Peyer's patch (tissue), 4 donors: ENCODE measurements around the gene LSMEM2.

ENCODE experiments used
- CTCF ChIP-seq, 6 experiments: fragments of 450-650 bp in 4 of 6; fragments of 200-600 bp in 2 of 6; sonication (generic) in 1 of 6; IDR thresholded peaks; one replicate each; pipeline ENCODE4 v1.5.1; 2017 to 2019; ENCODE audit warnings: antibody characterized with exemption in 6 of 6, mild to moderate bottlenecking in 3 of 6, moderate library complexity in 1 of 6
- POLR2A ChIP-seq, 2 donors: fragments of 450-650 bp; IDR thresholded peaks; one replicate each; pipeline ENCODE4 v1.5.1; 2017; ENCODE audit warnings: antibody characterized with exemption in 2 of 2, mild to moderate bottlenecking in 2 of 2, moderate library complexity in 2 of 2

- TF ChIP-seq CTCF (IDR thresholded peaks at IDR 0.05) (no peak), POLR2A (IDR thresholded peaks at IDR 0.05) (no peak)
These were observed 24.2 kb upstream of the LSMEM2 start for GRCh38 chr3:50254577-50255250.
